ENCODE measurements around the gene TTC1.
"Not testable (repeated sequence)": the region's sequence is repeated elsewhere in the genome, so short reads cannot be mapped to it uniquely, and the experiment has no call there.

Gene TTC1

DNA sequence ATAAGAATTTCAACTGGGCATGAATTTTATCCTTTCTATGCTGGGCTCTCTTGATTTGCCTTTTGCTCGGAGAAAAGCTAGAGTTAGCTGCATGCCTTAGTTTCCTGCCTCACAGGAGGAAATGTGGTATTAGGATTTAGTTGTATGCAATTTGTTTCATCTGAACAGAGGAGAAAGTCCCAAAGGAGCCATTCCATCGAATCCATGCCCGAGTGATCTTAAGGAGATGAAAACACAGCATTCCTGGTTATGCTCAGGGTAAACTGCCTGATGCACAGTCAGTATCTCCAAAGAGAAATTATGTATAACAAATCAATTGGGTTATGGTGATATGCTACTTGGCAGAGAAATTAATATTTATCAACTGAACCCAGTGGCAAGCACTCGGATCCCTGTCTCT is 51.1 kb downstream of the TTC1 start:
- TF ChIP-seq, protein P1, sequence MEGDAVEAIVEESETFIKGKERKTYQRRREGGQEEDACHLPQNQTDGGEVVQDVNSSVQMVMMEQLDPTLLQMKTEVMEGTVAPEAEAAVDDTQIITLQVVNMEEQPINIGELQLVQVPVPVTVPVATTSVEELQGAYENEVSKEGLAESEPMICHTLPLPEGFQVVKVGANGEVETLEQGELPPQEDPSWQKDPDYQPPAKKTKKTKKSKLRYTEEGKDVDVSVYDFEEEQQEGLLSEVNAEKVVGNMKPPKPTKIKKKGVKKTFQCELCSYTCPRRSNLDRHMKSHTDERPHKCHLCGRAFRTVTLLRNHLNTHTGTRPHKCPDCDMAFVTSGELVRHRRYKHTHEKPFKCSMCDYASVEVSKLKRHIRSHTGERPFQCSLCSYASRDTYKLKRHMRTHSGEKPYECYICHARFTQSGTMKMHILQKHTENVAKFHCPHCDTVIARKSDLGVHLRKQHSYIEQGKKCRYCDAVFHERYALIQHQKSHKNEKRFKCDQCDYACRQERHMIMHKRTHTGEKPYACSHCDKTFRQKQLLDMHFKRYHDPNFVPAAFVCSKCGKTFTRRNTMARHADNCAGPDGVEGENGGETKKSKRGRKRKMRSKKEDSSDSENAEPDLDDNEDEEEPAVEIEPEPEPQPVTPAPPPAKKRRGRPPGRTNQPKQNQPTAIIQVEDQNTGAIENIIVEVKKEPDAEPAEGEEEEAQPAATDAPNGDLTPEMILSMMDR (IDR thresholded peaks at IDR 0.05; ENCODE audit: extremely low read depth, missing control alignments) = no peak
- no peak for DNase-seq (ENCODE audit: low spot score)

DNA sequence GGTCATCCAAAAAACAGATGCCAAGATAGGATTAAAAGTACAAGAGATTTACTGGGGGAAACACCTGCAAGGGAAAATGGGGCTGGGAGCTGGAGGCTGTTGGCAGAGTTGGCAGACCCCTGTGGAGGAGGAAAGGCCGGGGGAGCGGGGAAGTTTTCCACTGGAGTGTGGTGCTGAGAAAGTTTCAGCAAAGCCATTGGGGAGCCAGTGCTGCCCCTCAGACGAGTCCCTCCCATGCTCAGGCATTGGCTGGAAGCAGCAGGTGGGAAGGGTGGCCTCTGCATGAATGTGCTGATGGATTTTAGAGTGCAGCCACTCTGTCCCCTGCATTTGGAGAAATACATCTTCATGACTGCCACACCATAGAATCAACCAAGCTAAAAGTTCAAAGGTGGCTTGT is 52.8 kb downstream of the TTC1 start:
- TF ChIP-seq, protein P1 (IDR thresholded peaks at IDR 0.05; ENCODE audit: extremely low read depth, missing control alignments) = no peak
- DNase-seq (ENCODE audit: low spot score) = no peak

DNA sequence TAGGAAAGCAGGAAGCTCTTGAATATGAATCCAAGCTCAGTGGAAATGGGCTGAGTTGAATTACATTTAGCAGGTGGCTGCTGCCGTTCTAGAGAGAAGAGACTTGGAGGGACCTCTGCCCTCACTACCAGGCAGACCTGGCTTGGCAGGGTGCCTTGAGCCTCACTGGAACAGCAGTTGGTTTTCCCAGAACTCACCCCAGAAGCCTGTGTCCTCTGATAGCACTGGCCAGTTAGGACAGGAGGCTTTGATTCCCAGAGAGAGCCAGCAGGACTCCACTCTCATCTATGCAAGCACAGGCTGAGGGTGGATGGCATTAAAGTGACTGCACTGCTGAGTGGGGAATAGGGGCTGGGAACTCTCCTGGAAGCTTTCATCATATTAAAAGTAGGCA is 55.5 kb downstream of the TTC1 start:
- no peak for DNase-seq (ENCODE audit: low spot score)
- TF ChIP-seq, protein P1 (IDR thresholded peaks at IDR 0.05; ENCODE audit: extremely low read depth, missing control alignments) = no peak

DNA sequence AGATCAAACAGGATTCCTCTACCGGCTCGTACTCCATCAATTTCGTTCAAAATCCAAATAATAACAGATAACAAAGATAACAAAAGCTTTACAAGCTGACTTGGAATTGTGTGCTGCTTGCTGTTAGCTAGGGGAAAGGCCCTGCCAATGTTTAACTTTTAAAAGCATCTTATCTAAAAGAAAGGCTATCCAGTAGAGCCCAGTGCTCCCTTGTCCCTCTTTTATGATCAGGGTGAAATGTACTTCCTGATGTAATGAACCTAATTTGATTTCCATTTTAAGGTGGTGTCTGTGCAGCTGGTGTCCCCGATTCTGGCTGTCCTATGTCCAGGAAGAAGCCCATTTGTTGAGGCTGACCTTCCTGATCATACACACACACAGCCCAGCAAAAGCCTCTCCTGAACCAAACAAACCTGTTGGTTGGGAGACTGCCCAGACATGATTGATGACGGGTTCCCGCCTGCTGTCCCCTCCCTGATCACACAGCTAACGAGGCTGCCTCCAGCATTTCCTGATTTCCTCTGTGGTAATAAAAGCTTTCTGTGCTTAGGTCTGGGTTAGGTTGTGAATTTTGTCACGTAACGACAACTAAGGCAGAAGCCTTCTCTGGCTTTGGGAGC is 56.2 kb downstream of the TTC1 start:
- TF ChIP-seq, protein P1 (IDR thresholded peaks at IDR 0.05; ENCODE audit: extremely low read depth, missing control alignments) = no peak
- no peak for DNase-seq (ENCODE audit: low spot score)

DNA sequence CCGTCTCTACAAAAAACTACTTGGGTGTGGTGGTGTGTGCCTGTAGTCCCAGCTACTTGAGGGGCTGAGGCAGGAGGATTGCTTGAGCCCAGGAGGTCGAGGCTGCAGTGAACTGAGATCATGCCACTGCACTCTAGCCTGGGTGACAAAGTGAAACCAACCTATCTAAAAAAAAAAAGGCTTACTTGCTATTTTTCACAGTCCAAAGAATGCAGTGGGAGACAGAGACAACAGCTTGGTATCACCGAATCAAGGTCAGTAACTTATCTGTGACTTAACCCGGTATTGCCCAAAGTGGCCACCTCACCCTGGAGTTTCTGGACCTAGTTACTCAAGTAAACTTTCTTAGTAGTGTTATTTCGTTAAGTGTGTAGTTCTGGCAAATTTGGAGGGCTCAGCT is 60.2 kb downstream of the TTC1 start:
- not testable (repeated sequence) for DNase-seq (ENCODE audit: low spot score)

DNA sequence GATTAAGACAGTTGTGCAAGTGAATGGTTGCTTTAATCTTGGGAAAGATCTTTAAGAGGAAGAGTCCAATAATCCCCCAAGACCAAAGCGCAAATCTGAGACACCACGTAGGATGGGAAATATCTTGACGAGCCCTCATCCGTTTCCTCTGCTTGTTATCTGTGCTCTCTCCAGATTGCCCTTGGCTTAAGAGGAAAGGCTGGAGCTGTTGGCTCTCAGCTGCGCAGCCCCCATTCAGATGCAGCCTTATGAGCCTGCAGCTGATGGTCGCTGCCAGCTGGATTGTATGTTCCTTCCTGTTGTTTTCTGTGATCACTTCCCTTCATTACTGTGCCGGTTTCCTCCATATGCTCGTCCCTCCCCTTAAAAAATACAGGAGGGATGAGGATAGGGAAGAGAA is 62.6 kb downstream of the TTC1 start:
- DNase-seq (ENCODE audit: low spot score) = no peak

DNA sequence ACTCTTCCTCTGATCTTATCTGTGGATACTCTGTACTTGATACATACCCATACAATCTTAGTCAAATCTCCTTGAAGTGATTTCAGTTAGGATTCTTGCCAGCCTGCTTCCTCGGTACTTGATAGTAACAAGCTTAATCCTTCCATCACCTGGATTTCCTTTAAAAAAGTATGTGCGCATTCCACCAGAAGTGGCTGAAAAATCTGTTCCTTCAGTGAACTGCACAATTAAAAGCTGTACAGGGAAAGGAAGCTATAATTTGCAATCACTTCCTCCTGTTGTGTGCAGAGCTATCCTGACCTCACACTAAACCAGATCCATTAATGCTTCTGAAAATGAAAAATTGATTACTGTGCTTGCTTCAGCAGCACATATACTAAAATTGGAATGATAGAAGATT is 63.0 kb downstream of the TTC1 start:
- DNase-seq (ENCODE audit: low spot score) = no peak
- TF ChIP-seq, protein P1 (IDR thresholded peaks at IDR 0.05; ENCODE audit: extremely low read depth, missing control alignments) = no peak

More for the DNA sequence above, 62.6 kb downstream of the TTC1 start:
- TF ChIP-seq, protein P1 (IDR thresholded peaks at IDR 0.05; ENCODE audit: extremely low read depth, missing control alignments) = no peak

DNA sequence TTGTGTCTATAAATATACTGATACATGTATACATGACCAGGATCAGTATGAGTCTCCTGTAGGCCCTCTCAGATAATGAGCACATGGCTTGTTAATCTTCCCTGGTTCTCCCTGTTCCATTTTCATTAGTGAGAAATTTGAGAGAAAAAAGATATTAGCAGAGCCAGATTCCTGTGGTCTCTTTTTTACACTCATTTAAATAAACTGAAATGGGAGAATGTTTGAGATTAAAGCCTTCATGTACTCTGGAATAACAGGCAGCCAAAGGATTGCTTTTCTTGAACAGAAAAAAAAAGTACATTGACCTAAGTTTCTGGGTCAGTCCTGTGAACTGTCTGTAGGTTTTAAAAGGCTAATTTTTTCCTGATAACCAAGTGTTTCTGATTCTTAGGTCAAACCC is 66.1 kb downstream of the TTC1 start:
- TF ChIP-seq, protein P1 (IDR thresholded peaks at IDR 0.05; ENCODE audit: extremely low read depth, missing control alignments) = no peak
- DNase-seq (ENCODE audit: low spot score) = no peak
